T-helper 22 cell (primary cell): ENCODE results near the gene SH3BGR.
"Not testable (repeated sequence)": the region's sequence is repeated elsewhere in the genome, so short reads cannot be mapped to it uniquely, and the experiment has no call there.

Experiments
- DNase-seq: peaks from one replicate; pipeline ENCODE4 v3.0.0-alpha.2; 2020; ENCODE audit warnings: low read depth

Gene SH3BGR

DNA sequence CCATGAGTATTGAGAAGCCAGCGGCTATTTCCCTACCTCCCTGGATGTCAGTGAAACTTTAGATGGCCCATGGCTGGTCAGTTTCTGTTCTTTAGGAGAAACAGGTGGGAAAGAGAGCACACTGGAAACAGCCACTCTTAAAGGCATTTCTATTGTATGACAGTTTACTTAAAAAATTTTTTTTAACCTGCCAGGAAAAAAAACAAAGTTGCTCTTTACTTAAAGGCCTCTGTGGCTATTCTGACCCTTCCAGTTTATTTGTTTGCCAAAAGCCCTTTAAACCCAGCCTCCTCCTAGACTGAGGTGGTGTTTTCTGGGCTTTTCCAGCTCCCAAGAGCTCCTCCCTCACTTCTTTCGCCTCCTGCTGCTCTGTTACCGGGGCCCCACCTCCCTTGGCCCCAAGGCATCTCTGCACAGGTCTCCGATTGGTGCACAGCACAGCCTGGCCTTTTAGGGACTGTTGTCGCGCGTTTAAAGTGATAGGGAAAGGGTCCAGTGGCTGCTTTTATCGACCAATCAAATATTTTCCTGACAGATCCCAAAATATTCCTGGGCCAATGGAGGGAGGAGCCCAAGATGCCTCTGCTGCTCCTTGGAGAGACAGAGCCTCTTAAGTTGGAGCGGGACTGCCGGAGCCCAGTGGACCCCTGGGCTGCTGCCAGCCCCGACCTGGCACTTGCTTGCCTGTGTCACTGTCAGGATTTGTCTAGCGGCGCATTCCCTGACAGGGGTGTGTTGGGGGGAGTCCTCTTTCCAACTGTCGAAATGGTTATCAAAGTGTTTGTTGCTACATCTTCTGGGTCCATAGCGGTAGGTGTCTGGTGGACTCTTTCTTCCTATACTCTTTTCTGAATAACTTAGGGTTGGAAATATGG lies at the start of gene SH3BGR:
Gene SH3BGR (plus strand): TSS at position 639 of the 875 bp plus-strand sequence. CDS start 127 bp downstream, at position 766.
- no peak for DNase-seq

DNA sequence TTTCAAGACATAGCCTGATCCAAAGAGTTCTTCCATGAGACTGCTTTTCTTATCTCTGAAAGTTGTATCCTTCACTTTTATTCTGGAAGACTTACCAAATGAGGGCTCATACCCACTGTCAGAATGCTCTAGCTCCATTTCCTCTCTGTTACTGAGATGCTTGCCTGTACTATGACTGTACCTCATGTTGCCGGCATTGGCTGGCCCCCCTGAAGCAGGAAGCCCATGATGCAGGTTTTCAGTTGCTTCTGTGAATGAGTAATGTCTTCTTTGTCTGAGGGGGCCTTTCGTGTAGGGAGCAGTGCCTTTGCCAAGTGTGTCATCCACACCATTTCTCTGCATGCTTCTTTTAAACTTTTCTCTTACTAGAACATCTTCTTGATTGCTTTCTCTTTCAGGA lies 45.7 kb upstream of the SH3BGR start:
- no peak for DNase-seq

GRCh38 chr21:39419204-39419603 lies 32.6 kb upstream of the SH3BGR start:
- DNase-seq: not testable (repeated sequence)

DNA sequence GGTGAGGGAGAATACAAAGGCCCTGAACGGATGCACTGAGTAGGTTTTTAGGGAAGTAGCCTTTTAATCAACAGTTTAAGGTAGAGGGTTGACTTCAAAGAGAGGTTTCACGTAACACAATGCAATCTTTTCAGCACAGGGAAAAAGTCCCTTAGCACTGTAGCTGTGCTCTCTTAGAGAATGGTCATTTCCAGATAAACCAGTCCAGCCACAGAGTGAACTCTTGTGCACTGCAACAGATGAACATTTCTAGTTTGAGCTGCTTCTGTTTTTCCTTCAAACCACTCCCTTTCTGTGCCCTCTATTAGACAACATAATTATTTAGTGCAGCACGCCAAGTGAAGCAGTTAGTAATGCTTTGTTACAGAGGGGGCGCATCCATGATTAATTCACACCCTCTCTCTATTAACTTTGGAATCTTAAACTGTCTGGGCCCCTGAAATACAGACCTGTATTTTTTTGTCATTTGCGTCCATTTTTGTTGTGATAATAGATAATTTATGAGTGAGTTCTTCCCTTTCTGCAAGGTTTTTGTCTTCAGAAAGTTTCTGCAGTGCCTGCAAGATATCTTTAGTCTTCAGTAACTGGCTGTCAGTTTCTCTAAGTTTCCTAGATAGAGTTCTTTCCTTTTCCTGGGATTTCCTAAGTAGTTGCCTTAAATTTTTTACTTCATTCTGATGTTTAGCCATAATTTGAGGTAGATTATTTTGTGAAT lies 29.1 kb upstream of the SH3BGR start:
- no peak for DNase-seq

- DNase-seq: no peak
Observed at GRCh38 chr21:39429445-39429844, 22.3 kb upstream of the SH3BGR start.

DNA sequence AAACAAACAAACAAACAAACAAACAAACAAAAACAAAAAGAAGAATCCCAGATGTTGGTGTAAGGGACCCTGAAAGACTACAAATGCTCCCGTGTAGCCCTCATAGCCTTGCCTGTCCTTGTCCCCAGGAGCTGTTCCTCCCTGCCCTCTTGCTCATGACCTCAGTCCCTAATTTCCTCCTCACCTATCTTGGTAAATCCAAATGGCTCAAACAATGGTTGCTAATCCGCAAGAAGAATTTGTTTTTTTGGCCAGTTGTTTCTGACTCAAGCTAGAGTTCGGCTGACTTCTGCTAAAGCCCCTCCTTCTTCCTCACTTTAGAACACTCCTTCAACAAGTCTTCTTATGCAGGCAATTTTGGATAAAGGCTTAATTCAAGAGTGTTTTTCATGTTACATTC lies 21.8 kb upstream of the SH3BGR start:
- no peak for DNase-seq

GRCh38 chr21:39430457-39430856 lies 21.3 kb upstream of the SH3BGR start:
- no peak for DNase-seq

- no peak for DNase-seq
Observed at GRCh38 chr21:39430954-39431353, 20.8 kb upstream of the SH3BGR start.

DNA sequence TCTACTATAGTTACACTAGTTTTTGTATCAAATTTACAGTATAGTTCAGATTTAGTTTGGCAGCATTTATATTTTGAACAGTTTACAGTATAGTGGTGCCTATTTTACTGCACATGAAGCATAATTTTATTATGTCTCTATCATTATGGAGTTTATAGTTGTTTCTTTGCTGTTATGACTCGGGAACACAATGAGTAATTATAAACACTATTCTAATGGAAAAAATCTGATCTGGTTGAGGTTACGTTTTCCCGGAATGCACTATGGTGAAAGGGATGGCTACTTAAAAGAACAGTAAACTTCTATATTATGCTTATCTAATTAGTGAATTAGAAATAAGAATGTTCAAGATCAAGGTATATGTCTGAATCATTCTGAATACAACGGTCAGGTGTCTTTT lies 16.8 kb upstream of the SH3BGR start:
- no peak for DNase-seq

DNA sequence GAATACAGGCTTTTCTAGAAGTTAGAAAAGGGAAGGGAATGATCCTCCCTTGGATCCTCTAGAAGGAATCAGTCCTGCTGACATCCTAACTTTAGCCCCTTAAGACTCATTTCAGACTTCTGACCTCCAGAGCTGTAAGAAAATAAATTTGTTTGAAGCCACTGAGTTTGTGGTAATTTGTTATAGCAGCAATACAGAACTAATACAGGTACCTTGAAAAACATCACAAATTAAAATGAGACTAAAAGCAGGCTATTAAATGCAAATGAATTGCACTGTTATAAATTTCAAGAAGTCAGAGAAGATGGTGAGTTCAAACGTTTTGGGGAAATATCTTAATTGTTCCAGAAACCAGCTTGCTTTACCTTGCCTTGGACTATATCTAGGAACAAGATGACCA lies 12.5 kb upstream of the SH3BGR start:
- DNase-seq: no peak

- DNase-seq: no peak
Observed at GRCh38 chr21:39441502-39442475, 10.0 kb upstream of the SH3BGR start.

GRCh38 chr21:39444421-39445180 lies 7.2 kb upstream of the SH3BGR start:
- no peak for DNase-seq

GRCh38 chr21:39445321-39446269 lies 6.2 kb upstream of the SH3BGR start, which contains the start of gene LCA5L:
Gene LCA5L (minus strand): TSS chr21:39445778. CDS start chr21:39428493, 17,285 bp downstream.
- peak; percentile 78 for DNase-seq

DNA sequence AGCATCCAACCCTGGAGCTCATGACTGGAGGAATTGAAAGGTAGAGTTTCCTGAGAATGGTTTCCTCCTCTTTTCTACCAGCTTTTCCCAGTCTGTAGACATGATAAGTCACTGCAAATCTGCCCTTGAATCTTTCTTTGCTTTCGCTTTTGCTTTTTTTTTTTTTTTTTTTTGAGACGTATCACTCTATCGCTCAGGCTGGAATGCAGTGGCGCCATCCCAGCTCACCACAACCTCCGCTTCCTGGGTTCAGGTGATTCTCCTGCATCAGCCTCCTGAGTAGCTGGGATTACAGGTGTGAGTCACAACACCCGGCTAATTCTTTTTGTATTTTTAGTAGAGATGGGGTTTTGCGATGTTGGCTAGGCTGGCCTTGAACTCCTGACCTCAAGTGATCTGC lies 4.5 kb upstream of the SH3BGR start:
- DNase-seq: no peak

DNA sequence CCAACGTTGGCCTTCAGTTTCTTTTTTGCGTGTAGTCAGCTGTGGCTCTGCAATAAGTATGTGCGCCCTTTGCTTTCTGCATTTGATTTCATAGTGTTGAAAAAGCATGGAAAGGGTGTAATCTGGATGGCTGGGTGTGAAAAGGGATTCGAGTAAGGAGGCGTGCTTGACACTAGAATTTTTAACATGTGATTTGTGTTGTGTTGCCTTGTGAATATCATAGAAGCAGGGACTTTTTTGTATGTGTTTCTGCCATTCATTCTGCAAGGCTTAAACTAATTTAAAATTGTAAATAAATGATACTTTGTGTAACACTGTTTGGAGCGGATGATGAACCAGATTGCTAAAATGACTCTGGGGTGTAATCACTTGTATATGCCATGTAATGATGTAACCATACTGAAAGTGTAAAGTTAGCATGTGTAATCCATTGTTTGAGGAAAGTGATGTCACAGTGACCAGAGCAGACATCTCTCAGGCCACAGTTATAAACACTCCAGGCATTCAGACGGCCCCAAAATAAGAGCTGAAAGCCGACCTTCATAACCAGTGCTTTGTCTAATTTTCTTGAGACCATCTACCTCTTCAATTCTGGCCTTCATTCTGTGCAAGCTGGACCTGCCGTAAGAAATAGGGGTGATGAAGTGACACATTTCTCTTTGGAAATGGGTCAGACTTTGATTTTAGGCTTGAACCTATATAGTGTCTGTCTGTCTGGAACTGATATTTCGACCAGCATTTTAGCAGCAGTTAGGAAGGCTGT lies 618 bp downstream of the SH3BGR start:
- no peak for DNase-seq

DNA sequence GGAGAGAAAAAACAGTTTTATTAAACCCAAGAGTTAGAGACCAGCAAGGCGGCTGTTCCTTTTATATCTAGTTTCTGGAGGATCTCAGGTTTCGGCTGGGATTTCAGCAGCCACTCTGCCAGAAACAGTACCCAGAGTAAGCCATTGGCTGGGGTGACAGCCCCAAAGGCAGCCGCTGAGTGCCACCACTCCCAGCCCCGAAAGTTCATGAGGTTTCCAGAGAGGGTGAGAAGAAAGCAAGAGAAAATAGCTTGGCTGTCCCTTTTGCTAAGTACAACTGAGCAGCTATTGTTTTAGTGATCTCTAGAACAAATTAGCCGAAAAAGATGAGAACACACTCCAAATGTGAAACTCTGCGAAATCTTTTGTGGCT lies 1.2 kb downstream of the SH3BGR start:
- DNase-seq: no peak

GRCh38 chr21:39453571-39454179 lies 1.9 kb downstream of the SH3BGR start:
- no peak for DNase-seq

DNA sequence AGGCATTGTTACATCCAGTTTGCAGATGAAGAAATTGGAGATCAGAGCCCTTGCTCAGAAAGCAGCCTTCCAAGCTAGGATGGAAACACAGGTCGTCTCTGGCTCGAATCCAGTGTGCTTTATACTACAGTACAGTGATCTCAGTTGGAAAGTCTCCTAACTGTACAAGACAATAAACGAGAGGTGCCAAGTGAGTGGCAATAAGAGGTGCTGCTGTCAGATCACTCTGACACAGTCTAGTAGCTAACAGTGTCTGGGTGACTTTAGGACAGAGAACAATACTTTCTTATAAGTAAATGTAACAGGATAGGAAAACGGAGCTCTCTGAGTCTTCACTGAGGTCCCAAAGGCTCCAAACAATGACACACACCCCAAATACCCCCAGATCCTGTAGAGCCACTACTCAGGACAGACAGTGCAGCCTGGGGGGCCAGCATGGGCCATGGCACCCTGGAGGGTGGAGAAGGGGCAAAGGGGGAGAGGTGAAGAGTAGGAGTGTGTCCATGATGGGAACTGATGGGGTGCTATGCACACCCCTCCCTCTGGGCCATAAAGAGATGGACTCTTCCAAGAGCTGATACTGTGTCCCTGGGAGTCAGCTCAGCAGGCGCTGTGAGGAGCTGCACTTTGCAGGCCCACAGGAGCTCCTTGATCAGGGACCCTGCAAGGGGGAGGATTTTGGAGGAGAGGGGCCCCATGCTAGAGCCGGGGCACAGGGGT lies 3.3 kb downstream of the SH3BGR start:
- no peak for DNase-seq
